Heart left ventricle (tissue), 13 donors: ENCODE measurements around the gene FEZ2.

Experiments
- CTCF ChIP-seq, 12 donors: fragments of 200-600 bp; sonication (generic) in 4 of 12; IDR thresholded peaks; one replicate each; pipeline versions ENCODE4 v1.5.0 to v1.8.0; 2018 to 2022; ENCODE audit warnings: antibody characterized with exemption in 12 of 12, mild to moderate bottlenecking in 5 of 12
- POLR2A ChIP-seq, 2 donors: fragments of 450-650 bp; IDR thresholded peaks; one replicate each; pipeline ENCODE4 v1.6.1; 2017; ENCODE audit warnings: antibody characterized with exemption in 2 of 2, mild to moderate bottlenecking in 2 of 2, moderate library complexity in 2 of 2
- donor health status: ischemic (EF 13 %, LVEDD 7.1; RV severe dilation, severe dysfunction).
- donor health status: DM: no; HTN: yes; CAD: no.
- donor health status: DM: no; HTN: no; CAD: no.
- donor health status: ischemic (EF 25% LVEDD 6.9; RV normal size, moderate dysfunction).
- donor health status: ischemic (EF 25% LVEDD 5.7; RV mildly dilated, moderate dysfunction).
- donor health status: ischemic (EF 35%, LVEDD 5.7; RV mildly dilated, moderate dysfunction).
- donor health status: nonischemic (EF 11% LVEDD 7.7; RV severe dilation, severe dysfunction).
- donor health status: DM: yes; HTN: yes; CAD: no.
- donor health status: PGD.
- donor health status: ischemic (EF 29% LVEDD 5.4; RV normal size, mild dysfunction).
- donor health status: nonischemic (EF 23%, LVEDD 6.1; RV moderate dilation, normal function).

GRCh38 chr2:36569267-36569856 is 28.6 kb downstream of the FEZ2 start:
- TF ChIP-seq CTCF (IDR thresholded peaks at IDR 0.05), result no peak
- no peak for TF ChIP-seq POLR2A (IDR thresholded peaks at IDR 0.05)
